GM19099 (cell line): ENCODE results near the gene PVALEF.

Experiments used
- POLR2A ChIP-seq: IDR thresholded peaks from 3 replicates; pipeline ENCODE4 v1.6.1; 2011; ENCODE audit warnings: low read depth; ENCODE audit not compliant: insufficient read length; ENCODE audit errors: extremely low read depth

PVALEF gene

DNA sequence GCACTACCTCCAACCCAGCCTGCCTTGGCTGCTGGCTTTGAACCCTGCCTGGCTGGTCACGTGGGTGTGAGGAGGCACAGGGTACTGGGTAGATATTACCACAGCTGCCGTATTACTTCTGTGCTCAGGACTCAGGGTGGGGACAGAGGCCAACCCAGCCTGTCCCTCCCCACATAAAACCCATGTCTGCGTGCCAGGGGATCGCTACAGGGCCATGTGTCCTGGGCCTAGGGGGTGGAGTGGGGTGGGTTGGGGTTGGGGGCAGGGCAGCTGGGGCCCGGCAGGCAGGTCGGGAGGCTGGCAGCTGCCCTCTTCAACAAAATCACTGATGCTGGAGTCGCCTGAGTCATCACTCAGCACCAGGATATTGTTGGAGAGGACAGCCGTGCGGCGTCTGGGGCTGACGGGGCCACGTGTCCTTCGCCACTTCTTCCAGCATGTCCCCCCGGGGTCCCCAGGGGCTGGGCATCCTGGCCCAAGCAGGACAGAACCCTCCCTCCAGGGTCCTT is 39.7 kb upstream of the PVALEF start:
- TF ChIP-seq POLR2A = no peak

DNA sequence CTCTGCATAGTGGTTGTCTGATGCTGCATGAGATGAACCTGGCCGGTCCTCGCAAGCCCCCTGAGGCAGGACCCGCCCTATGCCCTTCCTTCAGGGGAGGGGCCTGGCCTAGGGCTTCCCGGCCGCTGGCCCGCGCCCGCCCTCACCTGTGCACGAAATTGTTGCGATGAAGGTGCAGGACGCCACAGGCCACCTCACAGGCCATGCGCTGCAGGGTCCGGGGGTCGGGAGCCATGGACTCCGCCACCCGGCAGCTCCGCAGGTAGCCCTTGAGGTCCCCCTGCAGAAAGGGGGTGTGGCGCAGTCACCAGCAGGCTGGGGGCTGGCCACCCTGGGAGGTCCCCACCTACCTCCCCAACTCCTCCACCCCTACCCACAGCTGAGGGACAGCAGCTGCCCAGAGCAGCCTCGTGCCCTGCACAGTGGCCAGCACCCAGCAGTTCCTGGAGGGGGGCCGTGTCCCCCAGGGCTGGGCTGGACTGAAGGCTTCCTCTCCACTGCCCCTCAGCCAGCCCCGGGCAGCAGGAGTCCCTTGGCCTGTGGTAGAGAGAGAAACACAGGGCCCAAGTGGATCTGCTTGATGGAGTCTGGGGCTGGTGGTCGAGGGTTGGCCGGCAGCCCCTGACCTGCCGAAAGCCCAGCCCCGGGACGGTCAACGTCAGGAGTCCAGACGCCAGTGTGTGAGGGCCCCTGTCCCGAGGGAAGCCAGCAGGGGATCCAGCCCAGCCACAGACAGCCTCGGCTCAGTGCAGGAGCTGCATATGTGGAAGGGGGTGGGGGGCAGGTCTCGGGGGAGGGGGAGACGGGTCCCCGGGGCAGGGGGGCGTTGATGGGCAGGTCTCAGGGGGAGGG is 38.8 kb upstream of the PVALEF start:
- no peak for TF ChIP-seq POLR2A

DNA sequence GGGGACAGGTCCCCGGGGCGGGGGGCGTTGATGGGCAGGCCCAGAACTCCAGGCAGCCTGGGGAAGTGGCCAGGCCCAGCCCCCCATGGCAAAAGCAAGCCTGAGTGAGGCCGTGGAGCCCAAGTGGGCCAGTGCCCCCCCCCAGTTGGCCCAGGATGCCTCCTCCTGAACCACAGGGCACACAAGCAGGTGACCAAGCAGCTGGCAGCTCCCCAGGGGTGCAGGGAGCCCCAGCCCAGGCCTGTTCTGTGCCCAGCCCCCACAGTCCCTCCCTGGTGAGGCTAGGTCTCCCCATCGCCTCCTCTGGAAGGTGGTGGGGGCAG is 38.2 kb upstream of the PVALEF start:
- no peak for TF ChIP-seq POLR2A

DNA sequence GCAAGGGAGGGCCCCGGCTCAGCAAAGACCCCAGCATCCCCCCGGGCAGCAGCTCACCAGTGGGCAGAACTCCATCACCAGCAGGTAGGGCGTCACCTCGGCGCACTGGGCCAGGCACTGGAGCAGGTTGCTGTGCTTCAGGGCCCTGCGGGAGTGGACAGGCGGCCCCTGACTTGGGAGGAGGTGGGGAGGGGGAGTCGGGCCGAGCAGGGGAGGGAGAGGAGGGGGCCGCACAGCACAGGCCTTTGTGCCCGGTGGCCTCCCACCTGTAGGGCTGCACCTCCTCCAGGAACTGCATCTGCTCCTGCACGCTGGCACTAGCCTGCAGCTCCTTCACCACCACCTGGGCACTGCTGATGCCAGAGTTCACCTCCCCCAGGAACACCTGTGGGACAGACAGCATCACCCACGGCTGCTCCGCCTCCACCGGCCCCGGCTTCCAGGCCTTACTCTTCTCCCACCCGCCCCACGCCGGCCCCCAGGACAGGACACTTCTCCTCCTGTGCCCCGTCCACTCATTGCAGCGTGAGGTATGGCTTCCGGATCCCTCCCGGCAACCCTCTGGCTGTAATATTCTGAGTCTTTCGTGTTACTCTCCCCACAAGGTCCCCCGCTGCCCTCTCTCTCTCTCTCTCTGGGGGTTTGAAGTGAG is 37.7 kb upstream of the PVALEF start:
- no peak for TF ChIP-seq POLR2A

DNA sequence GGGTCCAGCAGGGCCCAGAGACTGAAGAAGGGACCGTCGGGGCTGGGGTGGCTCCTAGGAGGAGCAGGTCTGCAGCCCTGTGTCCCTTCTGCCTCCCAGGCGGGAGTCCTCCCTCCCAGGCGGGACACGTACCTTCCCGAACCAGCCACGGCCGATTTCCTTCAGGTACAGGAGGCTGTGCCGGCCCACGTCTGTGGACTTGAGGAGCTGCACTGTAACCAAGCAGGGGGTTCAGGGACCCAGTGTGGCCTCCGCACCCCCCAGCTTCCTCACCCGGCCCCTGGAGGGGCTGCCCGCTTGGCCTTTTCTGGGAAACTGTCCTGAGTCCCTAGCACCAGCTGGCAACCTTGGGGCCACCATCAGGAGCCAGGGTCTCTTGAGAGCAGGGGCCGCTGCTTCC is 37.0 kb upstream of the PVALEF start:
- TF ChIP-seq POLR2A = no peak

DNA sequence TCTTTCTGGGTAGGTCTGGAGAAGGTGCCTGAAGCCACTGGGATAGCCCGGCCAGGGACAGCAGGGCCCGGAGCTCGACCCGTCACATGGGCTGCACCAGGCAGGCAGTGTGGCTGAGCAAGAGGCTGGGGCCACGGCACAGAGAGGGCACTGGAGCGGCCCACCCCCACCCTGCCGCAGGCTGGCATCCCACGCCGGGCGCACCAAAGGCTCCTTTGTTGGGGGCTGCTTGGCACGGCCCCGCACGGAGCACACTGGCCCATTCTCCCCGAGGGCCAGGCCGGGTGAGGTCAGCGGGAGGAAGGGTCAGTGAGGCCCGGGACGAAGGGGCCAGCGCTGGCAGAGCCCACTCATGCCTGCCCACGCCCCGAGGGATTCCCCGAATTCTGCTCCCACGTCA is 36.5 kb upstream of the PVALEF start:
- TF ChIP-seq POLR2A = no peak

DNA sequence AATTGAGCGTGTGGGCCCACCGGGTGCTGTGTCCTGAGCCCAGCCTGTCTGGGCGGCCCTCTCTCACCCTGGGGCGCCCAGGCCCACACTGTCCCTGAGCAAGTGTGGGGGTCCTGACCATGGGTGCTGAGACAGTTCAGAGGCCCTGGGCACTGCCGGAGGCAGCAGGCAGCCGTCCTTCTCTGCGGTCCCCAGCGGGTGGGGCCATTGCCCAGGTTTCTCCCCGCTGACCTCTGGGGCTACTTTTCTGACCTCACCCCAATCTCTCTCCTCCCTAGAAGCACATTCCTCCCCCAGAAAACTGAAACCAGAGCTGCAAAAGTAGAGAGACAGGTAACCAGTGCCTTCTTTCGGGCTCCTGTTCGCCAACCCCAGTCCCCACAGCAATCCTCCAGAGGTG is 36.0 kb upstream of the PVALEF start:
- TF ChIP-seq POLR2A = no peak

DNA sequence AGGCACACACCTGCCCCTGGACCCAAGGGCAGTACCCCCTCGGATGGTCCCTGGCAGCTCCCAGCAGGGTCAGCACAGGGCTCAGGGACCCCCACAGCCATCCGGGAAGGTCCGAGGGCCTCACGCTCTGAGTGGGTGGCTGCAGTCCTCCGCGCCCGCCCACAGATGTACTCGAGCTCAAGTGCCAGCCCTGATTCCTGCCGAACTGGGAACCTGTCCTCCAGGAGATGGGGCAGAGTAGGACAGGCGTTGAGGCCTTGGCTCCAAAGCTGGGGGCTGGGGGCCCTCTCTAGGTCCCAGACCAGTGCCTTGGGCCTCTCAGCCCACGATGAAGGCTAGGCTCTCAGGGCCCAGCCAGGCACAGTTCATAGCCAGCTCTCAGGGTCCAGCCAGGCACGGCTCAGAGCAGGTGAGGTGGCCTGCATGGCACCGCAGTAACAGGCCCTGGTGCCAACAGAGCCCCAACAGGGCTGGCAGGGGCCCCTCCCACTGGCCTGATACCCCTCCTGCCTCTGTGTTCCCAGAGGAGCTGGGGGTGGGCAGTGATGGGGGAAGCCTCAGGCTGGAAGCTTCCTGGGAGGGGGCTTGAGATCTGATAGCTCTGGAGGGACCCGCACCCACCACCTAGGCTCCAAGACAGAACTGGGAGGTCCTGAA is 35.5 kb upstream of the PVALEF start:
- TF ChIP-seq POLR2A = no peak

DNA sequence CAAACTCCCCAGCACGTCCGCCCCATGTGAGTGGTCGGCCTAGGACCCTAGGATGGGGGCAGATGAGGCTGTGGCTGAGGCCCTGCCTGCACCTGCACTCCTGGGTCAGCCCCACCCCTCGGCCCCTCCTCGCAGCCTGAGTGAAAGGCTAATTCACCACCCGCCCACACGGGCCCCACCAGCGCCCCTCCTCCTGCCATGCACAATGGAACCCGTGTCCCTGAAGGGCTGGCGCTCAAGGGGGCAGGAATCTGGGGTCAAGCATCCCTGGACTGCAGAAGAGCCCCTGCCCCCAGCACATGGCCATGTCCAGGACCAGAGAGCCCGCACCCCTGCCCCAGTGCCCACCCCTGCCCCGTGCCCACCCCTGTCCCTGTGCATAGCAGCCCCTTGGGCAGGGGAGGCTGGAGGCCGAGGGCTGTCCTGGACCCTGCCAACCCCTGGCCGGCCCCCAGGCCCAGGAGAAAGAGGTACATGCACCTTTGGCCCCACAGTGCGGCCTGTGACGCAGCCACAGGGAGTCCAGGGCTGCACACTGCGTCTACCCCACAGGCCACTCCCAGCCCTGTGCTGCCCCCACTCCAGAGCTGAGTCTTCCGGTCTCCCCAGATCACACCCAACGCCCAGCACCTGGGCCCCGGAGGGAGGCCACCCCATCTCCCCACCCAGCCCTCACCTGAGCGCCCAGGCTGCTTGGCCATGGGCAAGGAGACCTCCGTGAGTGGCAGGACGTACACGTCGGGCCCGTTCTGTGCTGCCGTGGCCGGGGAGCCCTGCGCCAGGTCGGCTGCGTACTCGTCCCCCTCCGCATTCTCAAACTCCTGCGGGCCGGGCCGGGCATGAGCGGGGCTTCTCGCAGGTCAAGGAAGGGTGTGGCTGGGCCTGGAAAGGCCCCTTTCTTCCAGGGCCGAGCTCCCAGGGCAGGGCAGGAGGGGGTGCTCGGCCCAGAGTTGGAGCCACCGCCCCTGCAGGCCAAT is 34.6 kb upstream of the PVALEF start:
- no peak for TF ChIP-seq POLR2A

DNA sequence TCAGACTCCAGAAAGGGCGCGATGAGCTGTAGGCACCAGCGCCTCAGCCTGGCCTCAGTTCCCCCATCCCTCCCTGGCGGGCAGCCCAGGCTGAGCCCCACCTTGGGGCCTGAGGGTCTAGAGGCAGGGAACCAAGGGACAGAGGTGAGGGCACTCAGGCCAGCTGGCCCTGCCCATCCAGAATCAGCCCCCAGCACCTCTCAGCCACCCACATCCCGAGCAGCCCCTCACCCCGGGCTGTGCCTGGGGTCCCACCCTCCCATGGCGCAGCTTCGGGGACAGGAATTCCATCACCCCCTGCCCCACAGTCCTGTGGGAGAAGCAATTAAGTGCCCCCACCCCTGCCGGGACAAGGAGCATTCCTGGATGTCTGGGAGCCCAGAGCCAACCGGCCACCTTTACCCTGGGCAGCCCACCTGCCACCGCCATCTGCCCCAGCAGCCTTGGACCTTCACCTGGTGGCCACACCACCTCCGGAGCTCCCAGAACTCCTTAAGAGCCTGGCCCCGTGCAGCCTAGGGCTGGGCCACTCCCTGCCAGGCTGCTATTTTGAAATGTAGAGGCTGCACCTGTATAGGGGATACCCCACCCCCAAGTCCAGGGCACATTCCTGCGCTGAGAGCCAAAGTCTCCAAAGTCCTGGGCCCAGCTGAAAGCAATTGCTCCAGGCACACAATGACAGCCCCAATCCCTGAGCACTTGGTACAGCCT is 33.7 kb upstream of the PVALEF start:
- no peak for TF ChIP-seq POLR2A

DNA sequence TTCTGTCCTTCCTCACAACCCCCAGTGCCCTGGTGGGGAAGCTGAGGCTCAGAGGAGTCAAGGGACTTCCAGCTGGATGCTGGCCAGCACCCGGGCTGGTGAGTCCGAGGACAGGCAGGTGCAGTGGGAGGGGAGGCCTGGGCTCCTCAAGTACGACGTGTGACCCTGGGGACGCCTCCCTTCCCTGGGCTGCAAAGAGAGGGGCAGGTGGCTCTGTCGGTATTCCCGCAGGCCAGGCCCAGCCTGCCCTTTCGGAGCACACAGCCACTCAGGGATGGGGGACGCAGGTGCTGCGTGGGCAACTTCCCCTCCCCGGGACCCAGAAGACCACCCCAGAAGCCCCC is 33.1 kb upstream of the PVALEF start:
- no peak for TF ChIP-seq POLR2A

DNA sequence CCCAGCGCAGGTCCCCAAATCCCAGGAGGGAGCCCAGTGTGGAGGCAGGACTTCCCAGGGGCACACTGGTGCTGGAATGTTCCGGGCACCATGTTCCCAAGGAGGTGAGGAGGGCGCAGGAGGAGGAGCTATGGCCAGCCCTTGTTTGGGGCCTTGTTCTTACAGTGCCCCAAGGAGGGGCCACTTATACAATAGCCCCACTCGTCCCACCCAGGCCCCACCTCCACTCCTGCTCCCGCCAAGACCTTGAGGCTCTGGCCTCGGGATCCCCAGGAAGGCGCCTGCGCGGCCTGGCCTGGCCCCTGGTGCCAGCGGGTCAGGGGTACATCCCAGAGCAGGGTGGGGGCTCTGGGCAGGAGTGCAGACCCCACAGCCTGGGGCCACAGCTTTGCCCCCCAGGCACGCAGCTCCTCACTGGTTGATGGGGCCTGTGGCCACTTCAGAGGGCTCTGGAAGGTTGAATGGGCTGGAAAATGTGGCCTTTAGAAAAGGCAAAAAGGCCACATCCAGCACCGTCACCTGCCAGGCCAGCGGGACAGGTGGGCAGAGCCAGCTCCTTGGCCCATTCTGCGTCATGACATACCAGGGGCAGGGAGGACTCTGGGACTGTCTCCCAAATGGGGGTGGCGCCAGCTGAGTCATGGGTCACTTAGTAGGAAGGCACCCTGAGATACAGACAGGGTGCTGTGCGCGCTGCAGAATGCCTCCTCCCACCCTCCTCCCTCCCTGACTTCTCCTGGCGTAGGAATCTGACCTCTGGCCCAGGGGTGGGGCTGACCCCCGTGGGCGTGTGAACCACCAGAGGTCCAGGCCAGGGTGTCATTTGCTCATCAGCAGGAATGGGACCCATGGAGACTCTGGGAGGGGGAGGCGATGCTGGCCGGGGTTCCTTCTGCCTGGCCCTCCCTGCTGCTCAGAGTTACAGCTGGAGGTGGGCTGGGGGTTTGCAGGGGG is 32.3 kb upstream of the PVALEF start:
- TF ChIP-seq POLR2A = no peak
